WTC11 (cell line): ENCODE results near the gene ZNF317. TPM values are rescaled to one million over a fixed set of nuclear protein-coding genes. Genes with fewer than 3 reads are reported as not detected.
"Not testable (repeated sequence)": the region's sequence is repeated elsewhere in the genome, so short reads cannot be mapped to it uniquely, and the experiment has no call there.

Experiments
- ATAC-seq: fragments of 200-7000 bp; cut with Tn5 transposase; 2 replicates; pipeline ENCODE4 v1.10.0; 2021; ENCODE audit warnings: mild to moderate bottlenecking, moderate library complexity
- CTCF ChIA-PET: fragments of 300-600 bp; sonication (Branson Sonifier 250); formaldehyde crosslinking; loops from one replicate; lab custom pipeline; 2021; ENCODE audit warnings: antibody characterized with exemption; lab: Charles Lee
- POLR2A ChIA-PET: fragments of 350-600 bp; sonication (Branson Sonifier 250); formaldehyde crosslinking; loops from one replicate; lab custom pipeline; 2021; ENCODE audit warnings: antibody characterized with exemption; lab: Charles Lee
- DNase-seq: peaks from one replicate; pipeline ENCODE4 v3.0.0; 2021; ENCODE audit warnings: low spot score
- H3K27ac Mint-ChIP-seq: 2 replicates; pipeline ENCODE4 v1.8.0; 2021; ENCODE audit warnings: mixed read lengths
- H3K27me3 Mint-ChIP-seq: 2 replicates; pipeline ENCODE4 v1.8.0; 2021; ENCODE audit warnings: low read depth, mild to moderate bottlenecking, moderate library complexity, mixed read lengths
- H3K36me3 Mint-ChIP-seq: 2 replicates; pipeline ENCODE4 v1.8.0; 2021; ENCODE audit warnings: mixed read lengths
- H3K4me1 Mint-ChIP-seq: 2 replicates; pipeline ENCODE4 v1.8.0; 2022; ENCODE audit warnings: mixed read lengths
- H3K4me3 Mint-ChIP-seq: 2 replicates; pipeline ENCODE4 v1.8.0; 2021; ENCODE audit warnings: mild to moderate bottlenecking, moderate library complexity, mixed read lengths
- H3K9me3 Mint-ChIP-seq: 2 replicates; pipeline ENCODE4 v1.8.0; 2021; ENCODE audit warnings: mixed read lengths
- GTF2I ChIP-seq: fragments of 250-450 bp; sonication (Bioruptor Pico); conservative IDR thresholded peaks from 2 replicates; pipeline ENCODE4 v1.4.0; 2021; ENCODE audit warnings: mild to moderate bottlenecking
- JAZF1 ChIP-seq: fragments of 250-450 bp; sonication (Bioruptor Pico); IDR thresholded peaks from 2 replicates; pipeline ENCODE4 v1.9.0; 2021; ENCODE audit warnings: moderate library complexity, mild to moderate bottlenecking, inconsistent platforms
- KAT7 ChIP-seq: sonication (generic); formaldehyde crosslinking; IDR thresholded peaks from 2 replicates; pipeline ENCODE4 v1.8.1; 2023; ENCODE audit warnings: missing genetic modification reagents, mild to moderate bottlenecking, borderline replicate concordance
- NFATC4 ChIP-seq: fragments of 250-450 bp; sonication (Bioruptor Pico); IDR thresholded peaks from 2 replicates; pipeline ENCODE4 v1.9.0; 2021; ENCODE audit warnings: mild to moderate bottlenecking
- ZBTB21 ChIP-seq: sonication (generic); formaldehyde crosslinking; IDR thresholded peaks from 2 replicates; pipeline ENCODE4 v1.8.1; 2023; ENCODE audit warnings: mild to moderate bottlenecking, missing genetic modification reagents, borderline replicate concordance
- ZNF671 ChIP-seq: fragments of 250-450 bp; sonication (Bioruptor Pico); IDR thresholded peaks from 2 replicates; pipeline ENCODE4 v1.8.0; 2021; ENCODE audit warnings: mild to moderate bottlenecking
- total RNA-seq: library from RNA; stranded (reverse); gene quantifications from 3 replicates; pipeline ENCODE4 v1.2.3, GENCODE V29; 2021
- TF ChIP-seq, protein P1 (sequence below): fragments of 250-450 bp; sonication (Bioruptor Pico); IDR thresholded peaks from 2 replicates; pipeline ENCODE4 v1.9.0; 2021; ENCODE audit warnings: mild to moderate bottlenecking
- TF ChIP-seq, protein P2 (sequence below): sonication (generic); formaldehyde crosslinking; IDR thresholded peaks from 2 replicates; pipeline ENCODE4 v1.8.1; 2022; ENCODE audit warnings: low read depth, mild to moderate bottlenecking, moderate library complexity, missing genetic modification reagents, borderline replicate concordance
- TF ChIP-seq, protein P3 (sequence below): sonication (generic); formaldehyde crosslinking; IDR thresholded peaks from 2 replicates; pipeline ENCODE4 v1.8.0; 2022; ENCODE audit warnings: mild to moderate bottlenecking, missing genetic modification reagents
- TF ChIP-seq, protein P4 (sequence below): fragments of 200-600 bp; IDR thresholded peaks from 2 replicates; pipeline ENCODE4 v1.8.0; 2022; ENCODE audit warnings: antibody characterized with exemption

ZNF317 gene
- total RNA-seq, 1 experiment from 2014 or later = 38.7 TPM

DNA sequence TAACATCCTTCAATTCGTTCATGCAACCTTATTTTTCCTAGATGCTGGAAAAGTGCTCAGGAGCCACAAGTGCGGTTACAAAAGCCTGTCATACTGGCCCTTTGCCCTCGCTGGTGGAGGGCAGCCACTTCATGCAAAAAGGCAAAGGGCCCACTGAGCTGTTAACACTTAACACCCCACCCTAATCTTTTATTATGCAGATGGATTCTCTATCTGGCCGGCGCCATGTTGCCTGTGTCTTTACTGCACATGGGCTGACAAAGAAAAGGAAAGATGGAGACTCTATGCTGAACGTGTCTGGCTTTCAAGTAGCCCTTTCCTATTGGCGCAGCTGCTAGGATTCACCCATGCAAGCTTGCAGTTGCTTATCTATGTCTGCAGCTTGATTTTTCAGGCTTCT is 49.3 kb downstream of the ZNF317 start (continued):
- TF ChIP-seq, protein P1, sequence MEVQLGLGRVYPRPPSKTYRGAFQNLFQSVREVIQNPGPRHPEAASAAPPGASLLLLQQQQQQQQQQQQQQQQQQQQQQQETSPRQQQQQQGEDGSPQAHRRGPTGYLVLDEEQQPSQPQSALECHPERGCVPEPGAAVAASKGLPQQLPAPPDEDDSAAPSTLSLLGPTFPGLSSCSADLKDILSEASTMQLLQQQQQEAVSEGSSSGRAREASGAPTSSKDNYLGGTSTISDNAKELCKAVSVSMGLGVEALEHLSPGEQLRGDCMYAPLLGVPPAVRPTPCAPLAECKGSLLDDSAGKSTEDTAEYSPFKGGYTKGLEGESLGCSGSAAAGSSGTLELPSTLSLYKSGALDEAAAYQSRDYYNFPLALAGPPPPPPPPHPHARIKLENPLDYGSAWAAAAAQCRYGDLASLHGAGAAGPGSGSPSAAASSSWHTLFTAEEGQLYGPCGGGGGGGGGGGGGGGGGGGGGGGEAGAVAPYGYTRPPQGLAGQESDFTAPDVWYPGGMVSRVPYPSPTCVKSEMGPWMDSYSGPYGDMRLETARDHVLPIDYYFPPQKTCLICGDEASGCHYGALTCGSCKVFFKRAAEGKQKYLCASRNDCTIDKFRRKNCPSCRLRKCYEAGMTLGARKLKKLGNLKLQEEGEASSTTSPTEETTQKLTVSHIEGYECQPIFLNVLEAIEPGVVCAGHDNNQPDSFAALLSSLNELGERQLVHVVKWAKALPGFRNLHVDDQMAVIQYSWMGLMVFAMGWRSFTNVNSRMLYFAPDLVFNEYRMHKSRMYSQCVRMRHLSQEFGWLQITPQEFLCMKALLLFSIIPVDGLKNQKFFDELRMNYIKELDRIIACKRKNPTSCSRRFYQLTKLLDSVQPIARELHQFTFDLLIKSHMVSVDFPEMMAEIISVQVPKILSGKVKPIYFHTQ (CRISPR knock-in tag) = no peak
- no peak for TF ChIP-seq ZNF671 (CRISPR knock-in tag)
- no peak for TF ChIP-seq GTF2I (CRISPR knock-in tag)
- TF ChIP-seq, protein P2, sequence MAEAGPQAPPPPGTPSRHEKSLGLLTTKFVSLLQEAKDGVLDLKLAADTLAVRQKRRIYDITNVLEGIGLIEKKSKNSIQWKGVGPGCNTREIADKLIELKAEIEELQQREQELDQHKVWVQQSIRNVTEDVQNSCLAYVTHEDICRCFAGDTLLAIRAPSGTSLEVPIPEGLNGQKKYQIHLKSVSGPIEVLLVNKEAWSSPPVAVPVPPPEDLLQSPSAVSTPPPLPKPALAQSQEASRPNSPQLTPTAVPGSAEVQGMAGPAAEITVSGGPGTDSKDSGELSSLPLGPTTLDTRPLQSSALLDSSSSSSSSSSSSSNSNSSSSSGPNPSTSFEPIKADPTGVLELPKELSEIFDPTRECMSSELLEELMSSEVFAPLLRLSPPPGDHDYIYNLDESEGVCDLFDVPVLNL (CRISPR knock-in tag) = no peak
- no peak for TF ChIP-seq ZBTB21
- TF ChIP-seq JAZF1 = no peak
- TF ChIP-seq, protein P3, sequence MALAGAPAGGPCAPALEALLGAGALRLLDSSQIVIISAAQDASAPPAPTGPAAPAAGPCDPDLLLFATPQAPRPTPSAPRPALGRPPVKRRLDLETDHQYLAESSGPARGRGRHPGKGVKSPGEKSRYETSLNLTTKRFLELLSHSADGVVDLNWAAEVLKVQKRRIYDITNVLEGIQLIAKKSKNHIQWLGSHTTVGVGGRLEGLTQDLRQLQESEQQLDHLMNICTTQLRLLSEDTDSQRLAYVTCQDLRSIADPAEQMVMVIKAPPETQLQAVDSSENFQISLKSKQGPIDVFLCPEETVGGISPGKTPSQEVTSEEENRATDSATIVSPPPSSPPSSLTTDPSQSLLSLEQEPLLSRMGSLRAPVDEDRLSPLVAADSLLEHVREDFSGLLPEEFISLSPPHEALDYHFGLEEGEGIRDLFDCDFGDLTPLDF (CRISPR knock-in tag) = no peak

DNA sequence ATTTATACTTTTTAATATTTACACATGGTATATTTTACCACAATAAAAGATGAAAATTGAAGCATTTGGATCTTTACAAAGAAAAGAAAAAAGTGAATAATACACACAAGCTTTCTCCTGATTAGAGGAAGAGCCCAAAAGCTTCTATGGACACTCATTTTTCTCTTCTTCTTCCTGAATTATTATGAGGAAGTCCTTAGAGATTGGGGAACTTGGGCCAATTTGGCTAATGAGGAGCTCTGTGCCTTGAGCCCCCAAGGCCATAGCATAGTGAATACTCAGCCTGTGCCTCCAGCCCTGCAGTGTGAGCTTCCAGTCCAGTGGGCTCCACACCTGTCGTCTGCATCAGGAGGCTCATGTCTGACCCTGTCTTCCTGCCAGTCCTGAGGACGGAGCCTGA is 57.8 kb downstream of the ZNF317 start:
- H3K27ac Mint-ChIP-seq, CTCF ChIA-PET, DNase-seq, POLR2A ChIA-PET, H3K4me1 Mint-ChIP-seq, H3K4me3 Mint-ChIP-seq, ATAC-seq: not testable (repeated sequence)
- Mint-ChIP-seq H3K27me3 (peaks cover 19% of the 10 kb centered on the region), H3K9me3 (peaks cover 59% of the 10 kb centered on the region), H3K36me3 (peaks cover 29% of the 10 kb centered on the region)

DNA sequence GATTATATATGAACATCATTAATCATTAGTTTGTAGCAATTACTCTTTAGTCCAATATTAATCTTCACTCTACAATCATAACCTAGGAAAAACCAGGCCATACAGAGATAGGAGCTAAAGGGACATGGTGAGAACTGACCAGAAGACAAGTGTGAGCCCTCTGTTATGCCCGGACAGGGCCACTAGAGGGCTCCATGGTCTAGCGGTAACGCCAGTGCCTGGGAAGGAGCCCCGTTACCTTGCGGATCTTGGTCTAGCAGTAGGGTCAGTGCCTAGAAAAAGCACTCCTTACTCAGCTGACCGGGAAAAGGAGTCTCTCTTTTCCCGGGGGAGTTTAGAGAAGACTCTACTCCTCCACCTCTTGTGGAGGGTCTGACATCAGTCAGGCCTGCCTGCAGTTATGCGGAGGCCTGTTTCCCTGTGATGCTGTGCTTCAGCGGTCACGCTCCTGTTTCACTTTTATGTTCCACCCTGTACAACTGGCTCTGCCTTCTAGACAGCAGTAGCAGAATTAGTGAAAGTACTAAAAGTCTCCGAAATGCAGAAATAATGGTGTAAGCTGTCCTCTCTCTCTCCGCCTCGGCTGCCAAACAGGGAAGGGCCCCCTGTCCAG is 65.4 kb downstream of the ZNF317 start:
- Mint-ChIP-seq H3K27me3 (peaks cover 7% of the 10 kb centered on the region; the same call in 1 of the 2 replicates), H3K36me3 (peaks cover 22% of the 10 kb centered on the region), H3K4me3 (no peak overlapping the region), H3K9me3 (peaks cover 40% of the 10 kb centered on the region), H3K4me1 (no peaks in the 10 kb centered on the region), H3K27ac (no peak overlapping the region)
- ATAC-seq (peak; percentile 73), DNase-seq (peak; percentile 79)
- CTCF ChIA-PET = interaction anchor here (0.6 to 1.7 kb wide), 7 partner anchors 10 to 692 kb away, joined by 3 to 11 read pairs (median 4); partner anchors contain the start of gene ZNF266
- TF ChIP-seq NFATC4 (CRISPR knock-in tag) (no peak), KAT7 (CRISPR knock-in tag) (no peak)
- TF ChIP-seq, protein P4, sequence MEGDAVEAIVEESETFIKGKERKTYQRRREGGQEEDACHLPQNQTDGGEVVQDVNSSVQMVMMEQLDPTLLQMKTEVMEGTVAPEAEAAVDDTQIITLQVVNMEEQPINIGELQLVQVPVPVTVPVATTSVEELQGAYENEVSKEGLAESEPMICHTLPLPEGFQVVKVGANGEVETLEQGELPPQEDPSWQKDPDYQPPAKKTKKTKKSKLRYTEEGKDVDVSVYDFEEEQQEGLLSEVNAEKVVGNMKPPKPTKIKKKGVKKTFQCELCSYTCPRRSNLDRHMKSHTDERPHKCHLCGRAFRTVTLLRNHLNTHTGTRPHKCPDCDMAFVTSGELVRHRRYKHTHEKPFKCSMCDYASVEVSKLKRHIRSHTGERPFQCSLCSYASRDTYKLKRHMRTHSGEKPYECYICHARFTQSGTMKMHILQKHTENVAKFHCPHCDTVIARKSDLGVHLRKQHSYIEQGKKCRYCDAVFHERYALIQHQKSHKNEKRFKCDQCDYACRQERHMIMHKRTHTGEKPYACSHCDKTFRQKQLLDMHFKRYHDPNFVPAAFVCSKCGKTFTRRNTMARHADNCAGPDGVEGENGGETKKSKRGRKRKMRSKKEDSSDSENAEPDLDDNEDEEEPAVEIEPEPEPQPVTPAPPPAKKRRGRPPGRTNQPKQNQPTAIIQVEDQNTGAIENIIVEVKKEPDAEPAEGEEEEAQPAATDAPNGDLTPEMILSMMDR = peak; percentile 57
- POLR2A ChIA-PET = no interaction called here

Other genes with a start within 250 kb of the ZNF317 start
- 0.04 to 0.09 TPM (median 0.07 TPM) in 3 replicates for gene MUC16, start 130.0 kb upstream of the ZNF317 start, total RNA-seq
- gene OR1M1, start 53.3 kb upstream of the ZNF317 start, total RNA-seq = not detected in 3 replicates
- not detected in 3 replicates for gene OR7G2, start 32.9 kb upstream of the ZNF317 start, total RNA-seq
- gene OR7G1, start 24.6 kb upstream of the ZNF317 start, total RNA-seq = not detected in 3 replicates
- not detected in 3 replicates for gene OR7G3, start 13.4 kb upstream of the ZNF317 start, total RNA-seq
- gene OR7D2, start 38.6 kb downstream of the ZNF317 start, total RNA-seq = not detected in 3 replicates
- not detected in 3 replicates for gene OR7D4, start 79.2 kb downstream of the ZNF317 start, total RNA-seq
- gene OR7E24, start 110.5 kb downstream of the ZNF317 start, total RNA-seq = not detected in 3 replicates
- gene ZNF699, start 169.4 kb downstream of the ZNF317 start, total RNA-seq = 3.2 to 5.9 TPM (median 3.7 TPM) in 3 replicates
- 12.5 to 15.1 TPM (median 12.9 TPM) in 3 replicates for gene ZNF559, start 183.8 kb downstream of the ZNF317 start, total RNA-seq
- 4.0 to 5.5 TPM (median 5.5 TPM) in 3 replicates for gene ZNF177, start 222.6 kb downstream of the ZNF317 start, total RNA-seq